ENCODE data around the gene CXCL6. TPM values are rescaled to one million over a fixed set of nuclear protein-coding genes. Genes with fewer than 3 reads are reported as not detected.

CXCL6 gene
- polyA plus RNA-seq: 0.19 TPM
- long read RNA-seq, donor 1: 0 reads
- long read RNA-seq, donor 2, partial matches to known transcripts: 0 of 2 reads
- long read RNA-seq, donor 2, other reads (novel, unspliced or antisense): 0 of 2 reads
- long read RNA-seq, donor 3: 0 reads
- long read RNA-seq, donor 4: 0 reads
- long read RNA-seq, donor 5: 0 reads
- long read RNA-seq, donor 6: 0 reads
- long read RNA-seq, donor 7: 0 reads
- long read RNA-seq, donor 8: 0 reads
- long read RNA-seq, donor 9: 0 reads
- long read RNA-seq, donor 10: 0 reads
- long read RNA-seq, donor 11: 0 reads

GRCh38 chr4:73836373-73837279 is at the start of gene CXCL6:
CXCL6 (plus strand) TSS chr4:73836678; CDS start chr4:73836751, 73 bp downstream.
- peaks cover 5% of the 10 kb centered on the region for H3K4me1 ChIP-seq (ENCODE audit: control insufficient read depth, insufficient read depth, low read length)
- no CpG with 5 or more reads among the region's 41 CpGs for WGBS (ENCODE audit: insufficient coverage, low lambda C conversion rate)
- no peak within 1 kb of the TSS for H3K27ac ChIP-seq (ENCODE audit: low read length)
- peaks cover 24% of the 10 kb centered on the region for H3K27me3 ChIP-seq (ENCODE audit: control insufficient read depth, insufficient read depth, low read length)
- no peaks in the 10 kb centered on the region for H3K9me3 ChIP-seq (ENCODE audit: control insufficient read depth, low read depth, low read length)
- H3K36me3 ChIP-seq (ENCODE audit: control insufficient read depth, insufficient read depth, low read length): no peaks in the 10 kb centered on the region
- H3K4me3 ChIP-seq (ENCODE audit: low read length): peak within 1 kb of the TSS; percentile 10
- DNase-seq: peak in 1 of 2 donors; percentile 25

- H3K27ac ChIP-seq (ENCODE audit: low read length): no peak overlapping the region
- DNase-seq: no peak
- H3K9me3 ChIP-seq (ENCODE audit: control insufficient read depth, low read depth, low read length): no peaks in the 10 kb centered on the region
- H3K36me3 ChIP-seq (ENCODE audit: control insufficient read depth, insufficient read depth, low read length): no peaks in the 10 kb centered on the region
- H3K4me1 ChIP-seq (ENCODE audit: control insufficient read depth, insufficient read depth, low read length): no peaks in the 10 kb centered on the region
- WGBS (ENCODE audit: insufficient coverage, low lambda C conversion rate): 62% methylated on average over 2 of the region's 2 CpGs
- H3K27me3 ChIP-seq (ENCODE audit: control insufficient read depth, insufficient read depth, low read length): no peaks in the 10 kb centered on the region
- no peak overlapping the region for H3K4me3 ChIP-seq (ENCODE audit: low read length)
Observed at GRCh38 chr4:73788411-73788810, 48.1 kb upstream of the CXCL6 start.

- no peak overlapping the region for H3K4me3 ChIP-seq (ENCODE audit: low read length)
- no peaks in the 10 kb centered on the region for H3K9me3 ChIP-seq (ENCODE audit: control insufficient read depth, low read depth, low read length)
- no peak for DNase-seq
- H3K27me3 ChIP-seq (ENCODE audit: control insufficient read depth, insufficient read depth, low read length): no peaks in the 10 kb centered on the region
- no peak overlapping the region for H3K27ac ChIP-seq (ENCODE audit: low read length)
- H3K36me3 ChIP-seq (ENCODE audit: control insufficient read depth, insufficient read depth, low read length): no peaks in the 10 kb centered on the region
- H3K4me1 ChIP-seq (ENCODE audit: control insufficient read depth, insufficient read depth, low read length): no peaks in the 10 kb centered on the region
Observed at GRCh38 chr4:73798842-73799241, 37.6 kb upstream of the CXCL6 start.

- H3K27me3 ChIP-seq (ENCODE audit: control insufficient read depth, insufficient read depth, low read length): no peaks in the 10 kb centered on the region
- H3K4me1 ChIP-seq (ENCODE audit: control insufficient read depth, insufficient read depth, low read length): no peaks in the 10 kb centered on the region
- 100% methylated on average over 2 of the region's 2 CpGs for WGBS (ENCODE audit: insufficient coverage, low lambda C conversion rate)
- no peaks in the 10 kb centered on the region for H3K36me3 ChIP-seq (ENCODE audit: control insufficient read depth, insufficient read depth, low read length)
- H3K4me3 ChIP-seq (ENCODE audit: low read length): no peak overlapping the region
- peaks cover 3% of the 10 kb centered on the region for H3K9me3 ChIP-seq (ENCODE audit: control insufficient read depth, low read depth, low read length)
- H3K27ac ChIP-seq (ENCODE audit: low read length): no peak overlapping the region
- no peak for DNase-seq
Observed at GRCh38 chr4:73800206-73800605, 36.3 kb upstream of the CXCL6 start.

- DNase-seq: no peak
- no peaks in the 10 kb centered on the region for H3K36me3 ChIP-seq (ENCODE audit: control insufficient read depth, insufficient read depth, low read length)
- peaks cover 3% of the 10 kb centered on the region for H3K9me3 ChIP-seq (ENCODE audit: control insufficient read depth, low read depth, low read length)
- H3K27ac ChIP-seq (ENCODE audit: low read length): no peak overlapping the region
- H3K4me1 ChIP-seq (ENCODE audit: control insufficient read depth, insufficient read depth, low read length): no peaks in the 10 kb centered on the region
- H3K4me3 ChIP-seq (ENCODE audit: low read length): no peak overlapping the region
- no peaks in the 10 kb centered on the region for H3K27me3 ChIP-seq (ENCODE audit: control insufficient read depth, insufficient read depth, low read length)
- no CpG with 5 or more reads among the region's 2 CpGs for WGBS (ENCODE audit: insufficient coverage, low lambda C conversion rate)
Observed at GRCh38 chr4:73801692-73802091, 34.8 kb upstream of the CXCL6 start.

GRCh38 chr4:73803213-73803612 is 33.3 kb upstream of the CXCL6 start:
- no CpG with 5 or more reads among the region's 3 CpGs for WGBS (ENCODE audit: insufficient coverage, low lambda C conversion rate)

GRCh38 chr4:73810191-73810590 is 26.3 kb upstream of the CXCL6 start:
- no CpG with 5 or more reads among the region's 3 CpGs for WGBS (ENCODE audit: insufficient coverage, low lambda C conversion rate)
- Histone ChIP-seq H3K4me1 (ENCODE audit: control insufficient read depth, insufficient read depth, low read length) (no peaks in the 10 kb centered on the region), H3K36me3 (ENCODE audit: control insufficient read depth, insufficient read depth, low read length) (no peaks in the 10 kb centered on the region), H3K4me3 (ENCODE audit: low read length) (no peak overlapping the region), H3K27ac (ENCODE audit: low read length) (no peak overlapping the region), H3K27me3 (ENCODE audit: control insufficient read depth, insufficient read depth, low read length) (no peaks in the 10 kb centered on the region), H3K9me3 (ENCODE audit: control insufficient read depth, low read depth, low read length) (no peaks in the 10 kb centered on the region)
- DNase-seq: no peak

More at GRCh38 chr4:73803213-73803612, 33.3 kb upstream of the CXCL6 start:
- Histone ChIP-seq H3K27me3 (ENCODE audit: control insufficient read depth, insufficient read depth, low read length) (no peaks in the 10 kb centered on the region), H3K4me3 (ENCODE audit: low read length) (no peak overlapping the region), H3K9me3 (ENCODE audit: control insufficient read depth, low read depth, low read length) (peaks cover 3% of the 10 kb centered on the region), H3K36me3 (ENCODE audit: control insufficient read depth, insufficient read depth, low read length) (no peaks in the 10 kb centered on the region), H3K27ac (ENCODE audit: low read length) (no peak overlapping the region), H3K4me1 (ENCODE audit: control insufficient read depth, insufficient read depth, low read length) (no peaks in the 10 kb centered on the region)
- no peak for DNase-seq

GRCh38 chr4:73811841-73812240 is 24.6 kb upstream of the CXCL6 start:
- whole genome bisulfite sequencing (ENCODE audit: insufficient coverage, low lambda C conversion rate): no CpG with 5 or more reads among the region's 1 CpG
- no peak overlapping the region for H3K27ac ChIP-seq (ENCODE audit: low read length)
- H3K4me1 ChIP-seq (ENCODE audit: control insufficient read depth, insufficient read depth, low read length): no peaks in the 10 kb centered on the region
- no peak for DNase-seq
- no peaks in the 10 kb centered on the region for H3K9me3 ChIP-seq (ENCODE audit: control insufficient read depth, low read depth, low read length)
- H3K27me3 ChIP-seq (ENCODE audit: control insufficient read depth, insufficient read depth, low read length): no peaks in the 10 kb centered on the region
- no peaks in the 10 kb centered on the region for H3K36me3 ChIP-seq (ENCODE audit: control insufficient read depth, insufficient read depth, low read length)
- no peak overlapping the region for H3K4me3 ChIP-seq (ENCODE audit: low read length)

GRCh38 chr4:73814679-73815078 is 21.8 kb upstream of the CXCL6 start:
- no peak for DNase-seq
- H3K9me3 ChIP-seq (ENCODE audit: control insufficient read depth, low read depth, low read length): no peaks in the 10 kb centered on the region
- H3K36me3 ChIP-seq (ENCODE audit: control insufficient read depth, insufficient read depth, low read length): no peaks in the 10 kb centered on the region
- no peak overlapping the region for H3K4me3 ChIP-seq (ENCODE audit: low read length)
- WGBS (ENCODE audit: insufficient coverage, low lambda C conversion rate): no CpG with 5 or more reads among the region's 1 CpG
- H3K27me3 ChIP-seq (ENCODE audit: control insufficient read depth, insufficient read depth, low read length): no peaks in the 10 kb centered on the region
- no peaks in the 10 kb centered on the region for H3K4me1 ChIP-seq (ENCODE audit: control insufficient read depth, insufficient read depth, low read length)
- H3K27ac ChIP-seq (ENCODE audit: low read length): no peak overlapping the region

- Histone ChIP-seq H3K27me3 (ENCODE audit: control insufficient read depth, insufficient read depth, low read length) (no peaks in the 10 kb centered on the region), H3K9me3 (ENCODE audit: control insufficient read depth, low read depth, low read length) (no peaks in the 10 kb centered on the region), H3K4me1 (ENCODE audit: control insufficient read depth, insufficient read depth, low read length) (no peaks in the 10 kb centered on the region), H3K4me3 (ENCODE audit: low read length) (no peak overlapping the region), H3K36me3 (ENCODE audit: control insufficient read depth, insufficient read depth, low read length) (no peaks in the 10 kb centered on the region), H3K27ac (ENCODE audit: low read length) (no peak overlapping the region)
- no peak for DNase-seq
- no CpG with 5 or more reads among the region's 1 CpG for whole genome bisulfite sequencing (ENCODE audit: insufficient coverage, low lambda C conversion rate)
Observed at GRCh38 chr4:73815145-73815544, 21.3 kb upstream of the CXCL6 start.

All from large intestine (tissue), 12 donors.